HL-60 (cell line): Measurements from ENCODE around the gene EXOC2.

Experiments
- DNase-seq, 2 experiments: peaks; one replicate each; pipeline ENCODE4 v3.0.0-alpha.2; 2010 to 2020; ENCODE audit warnings: low read depth in 1 of 2, low spot score in 1 of 2
- H3K27ac ChIP-seq: fragments of 250-450 bp; sonication (Bioruptor Pico); replicated peaks from 2 replicates; pipeline ENCODE4 v1.5.1; 2020; ENCODE audit warnings: mild to moderate bottlenecking, moderate library complexity
- H3K27me3 ChIP-seq: fragments of 250-450 bp; sonication (Bioruptor Pico); 2 replicates; pipeline ENCODE4 v1.5.1; 2021; ENCODE audit warnings: mild to moderate bottlenecking, moderate library complexity; ENCODE audit not compliant: insufficient read depth, poor library complexity, severe bottlenecking
- H3K4me3 ChIP-seq: replicated peaks from 2 replicates; pipeline ENCODE4 v1.5.1; 2011; ENCODE audit warnings: mild to moderate bottlenecking, control low read depth, low read length; ENCODE audit not compliant: insufficient read depth
- GABPA ChIP-seq: IDR thresholded peaks from 2 replicates; pipeline ENCODE4 v1.6.1; 2012; ENCODE audit warnings: low read depth
- POLR2AphosphoS5 ChIP-seq: IDR thresholded peaks from 2 replicates; pipeline ENCODE4 v1.6.1; 2012; ENCODE audit warnings: low read depth
- REST ChIP-seq: IDR thresholded peaks from 2 replicates; pipeline ENCODE4 v1.6.1; 2012; ENCODE audit warnings: low read depth; ENCODE audit not compliant: insufficient replicate concordance
- SPI1 ChIP-seq: IDR thresholded peaks from 2 replicates; pipeline ENCODE4 v1.6.1; 2012; ENCODE audit warnings: low read depth, mild to moderate bottlenecking, borderline replicate concordance
- TF ChIP-seq, protein P1 (sequence below): IDR thresholded peaks from one replicate; pipeline ENCODE4 v1.5.1; 2011; ENCODE audit warnings: low read length, control low read depth, inconsistent platforms; ENCODE audit not compliant: insufficient read depth

Gene EXOC2

GRCh38 chr6:451847-452246, 241.1 kb downstream of the EXOC2 start:
- TF ChIP-seq GABPA (no peak), REST (no peak)
- Histone ChIP-seq H3K4me3 (no peak overlapping the region), H3K27ac (no peak overlapping the region), H3K27me3 (no peaks in the 10 kb centered on the region)
- DNase-seq, result no peak

DNA sequence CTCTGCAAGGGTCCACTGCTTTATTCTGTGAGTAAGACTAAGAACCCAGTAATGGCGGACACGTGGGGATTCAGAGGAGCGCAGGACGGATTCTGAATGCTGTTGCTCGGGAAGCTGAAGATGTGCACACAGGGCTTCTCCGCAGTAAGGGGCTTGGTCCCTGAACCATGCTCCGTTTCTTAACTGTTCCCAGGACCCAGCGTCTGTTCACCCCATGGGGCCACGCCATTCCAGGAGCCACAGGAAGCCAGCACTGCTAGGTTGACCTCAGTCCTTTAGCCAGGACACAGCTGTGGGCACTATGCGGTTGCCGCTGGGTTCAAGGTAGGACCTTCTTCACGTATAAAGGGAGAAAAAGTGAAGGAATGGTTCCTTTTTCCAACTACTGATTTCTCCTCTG, 241.6 kb downstream of the EXOC2 start:
- no peak for DNase-seq
- no peak for TF ChIP-seq POLR2AphosphoS5
- no peak for TF ChIP-seq SPI1
- no peak for TF ChIP-seq REST
- TF ChIP-seq, protein P1, sequence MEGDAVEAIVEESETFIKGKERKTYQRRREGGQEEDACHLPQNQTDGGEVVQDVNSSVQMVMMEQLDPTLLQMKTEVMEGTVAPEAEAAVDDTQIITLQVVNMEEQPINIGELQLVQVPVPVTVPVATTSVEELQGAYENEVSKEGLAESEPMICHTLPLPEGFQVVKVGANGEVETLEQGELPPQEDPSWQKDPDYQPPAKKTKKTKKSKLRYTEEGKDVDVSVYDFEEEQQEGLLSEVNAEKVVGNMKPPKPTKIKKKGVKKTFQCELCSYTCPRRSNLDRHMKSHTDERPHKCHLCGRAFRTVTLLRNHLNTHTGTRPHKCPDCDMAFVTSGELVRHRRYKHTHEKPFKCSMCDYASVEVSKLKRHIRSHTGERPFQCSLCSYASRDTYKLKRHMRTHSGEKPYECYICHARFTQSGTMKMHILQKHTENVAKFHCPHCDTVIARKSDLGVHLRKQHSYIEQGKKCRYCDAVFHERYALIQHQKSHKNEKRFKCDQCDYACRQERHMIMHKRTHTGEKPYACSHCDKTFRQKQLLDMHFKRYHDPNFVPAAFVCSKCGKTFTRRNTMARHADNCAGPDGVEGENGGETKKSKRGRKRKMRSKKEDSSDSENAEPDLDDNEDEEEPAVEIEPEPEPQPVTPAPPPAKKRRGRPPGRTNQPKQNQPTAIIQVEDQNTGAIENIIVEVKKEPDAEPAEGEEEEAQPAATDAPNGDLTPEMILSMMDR, result no peak
- TF ChIP-seq GABPA, result no peak
- no peaks in the 10 kb centered on the region for H3K27me3 ChIP-seq
- no peak overlapping the region for H3K4me3 ChIP-seq
- H3K27ac ChIP-seq, result no peak overlapping the region

DNA sequence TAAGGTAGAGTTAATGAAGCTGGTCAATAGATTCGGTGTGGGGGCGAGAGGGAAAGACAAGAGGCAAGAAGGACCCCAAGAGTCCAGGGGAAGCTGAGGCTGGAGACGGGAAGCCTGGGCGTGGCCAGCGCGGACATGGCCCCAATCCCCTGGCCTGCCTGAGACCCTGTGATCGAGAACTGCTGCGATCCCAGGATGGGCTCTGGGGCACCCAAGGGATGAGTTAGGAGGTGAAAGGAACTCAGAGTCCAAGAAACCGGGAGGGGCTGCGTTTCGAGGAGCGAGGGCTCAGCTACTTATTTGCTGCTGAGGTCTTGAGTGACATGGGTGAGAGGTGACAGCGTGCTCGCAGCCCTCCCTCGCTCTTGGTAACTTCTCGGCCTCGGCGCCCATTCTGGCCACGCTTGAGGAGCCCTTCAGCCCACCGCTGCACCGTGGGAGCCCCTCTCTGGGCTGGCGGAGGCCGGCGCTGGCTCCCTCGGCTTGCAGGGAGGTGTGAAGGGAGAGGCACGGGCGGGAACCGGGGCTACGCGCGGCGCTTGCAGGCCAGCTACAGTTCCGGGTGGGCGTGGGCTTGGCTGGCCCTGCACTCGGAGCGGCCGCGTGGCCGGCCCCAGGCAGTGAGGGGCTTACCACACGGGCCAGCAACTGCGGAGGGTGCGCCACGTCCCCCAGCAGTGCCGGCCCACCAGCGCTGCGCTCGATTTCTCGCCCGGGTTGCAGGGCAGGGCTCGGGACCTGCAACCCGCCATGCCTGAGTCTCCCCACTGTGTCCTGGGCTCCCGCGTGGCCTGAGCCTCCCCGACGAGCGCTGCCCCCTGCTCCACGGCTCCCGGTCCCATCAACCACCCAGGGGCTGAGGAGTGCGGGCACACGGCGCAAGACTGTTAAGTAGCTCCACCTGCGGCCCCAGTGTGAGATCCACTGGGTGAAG, 243.2 kb downstream of the EXOC2 start:
- Histone ChIP-seq H3K27ac (no peak overlapping the region), H3K27me3 (no peaks in the 10 kb centered on the region), H3K4me3 (no peak overlapping the region)
- TF ChIP-seq, protein P1, result no peak
- TF ChIP-seq POLR2AphosphoS5 (no peak), SPI1 (no peak), REST (no peak), GABPA (no peak)
- DNase-seq, result no peak
